Activated naive CD8-positive, alpha-beta T cell (primary cell): ENCODE results near the gene MX1.

Experiments used
- H3K27ac Mint-ChIP-seq: one replicate; pipeline ENCODE4 v1.8.0; 2021; ENCODE audit warnings: mixed read lengths
- H3K27me3 Mint-ChIP-seq: one replicate; pipeline ENCODE4 v1.8.0; 2021; ENCODE audit warnings: mixed read lengths
- H3K36me3 Mint-ChIP-seq: one replicate; pipeline ENCODE4 v1.8.0; 2021; ENCODE audit warnings: mixed read lengths
- H3K4me1 Mint-ChIP-seq: one replicate; pipeline ENCODE4 v1.8.0; 2021; ENCODE audit warnings: low read depth, mixed read lengths
- H3K4me3 Mint-ChIP-seq: one replicate; pipeline ENCODE4 v1.8.0; 2021; ENCODE audit warnings: mild to moderate bottlenecking, mixed read lengths
- H3K9me3 Mint-ChIP-seq: one replicate; pipeline ENCODE4 v1.8.0; 2021; ENCODE audit warnings: low read depth, mixed read lengths

Gene MX1

DNA sequence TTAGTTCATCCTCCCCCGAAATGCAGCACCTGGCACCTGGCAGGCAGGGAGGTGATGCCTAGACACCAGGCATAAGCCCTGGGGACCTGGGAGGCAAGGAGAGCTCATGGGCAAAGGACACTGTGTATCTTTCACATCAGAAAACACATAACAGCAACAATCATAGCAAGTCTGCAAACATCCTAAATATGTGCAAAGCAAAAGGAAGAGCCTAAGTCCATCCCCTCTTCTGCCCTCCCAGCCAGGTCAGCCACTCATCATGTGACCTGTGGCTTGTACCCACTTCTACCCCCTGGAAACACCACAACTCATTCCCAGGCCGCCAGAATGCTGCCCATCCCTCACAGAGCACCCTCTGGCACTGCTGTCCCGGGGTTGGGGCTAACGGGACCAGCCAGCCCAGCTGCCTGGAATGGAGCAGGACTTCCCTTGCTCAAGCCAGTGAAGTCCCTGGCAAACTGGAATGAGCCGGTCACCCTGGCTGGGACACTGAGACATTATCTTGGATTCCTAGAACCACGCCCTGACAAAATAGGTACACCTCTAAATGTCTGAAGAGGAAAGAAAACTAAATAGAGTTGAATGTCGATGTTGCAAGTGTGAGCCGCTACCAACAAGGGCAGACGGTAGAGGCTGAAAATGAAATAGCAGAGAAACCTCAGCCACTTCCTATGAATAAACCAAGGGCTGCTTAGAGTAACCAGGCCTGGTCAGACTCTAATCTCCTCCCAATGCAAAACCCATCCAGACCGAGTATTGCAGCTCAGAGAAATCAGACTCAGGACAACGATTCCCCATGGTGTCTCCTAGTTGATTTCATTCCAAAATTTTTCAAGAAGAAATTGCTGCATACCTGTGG, 52.5 kb downstream of the MX1 start:
- Mint-ChIP-seq H3K4me3 (no peak overlapping the region), H3K4me1 (no peaks in the 10 kb centered on the region), H3K9me3 (no peaks in the 10 kb centered on the region), H3K27ac (no peak overlapping the region), H3K27me3 (no peaks in the 10 kb centered on the region), H3K36me3 (no peaks in the 10 kb centered on the region)

DNA sequence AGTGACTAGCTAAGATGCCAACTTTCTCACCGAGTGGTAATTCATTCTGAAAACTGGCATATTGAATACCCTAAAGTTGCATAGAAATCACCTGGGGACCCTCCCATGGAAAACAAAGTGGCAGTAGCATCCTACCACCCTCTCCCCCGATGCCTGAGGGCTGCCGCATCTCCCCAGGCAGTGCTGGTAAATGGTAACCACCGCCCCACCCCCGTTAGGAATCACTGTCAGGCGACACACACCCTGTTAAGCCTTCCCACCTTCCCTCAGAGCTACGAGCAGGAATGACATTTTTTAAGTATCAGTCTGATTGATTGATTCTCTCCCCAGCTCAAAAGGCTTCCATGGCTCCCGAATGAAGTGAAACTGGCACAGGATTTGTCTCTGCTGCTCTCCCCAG, 53.6 kb downstream of the MX1 start:
- no peaks in the 10 kb centered on the region for H3K4me1 Mint-ChIP-seq
- H3K9me3 Mint-ChIP-seq, result no peaks in the 10 kb centered on the region
- no peak overlapping the region for H3K27ac Mint-ChIP-seq
- H3K36me3 Mint-ChIP-seq, result no peaks in the 10 kb centered on the region
- H3K4me3 Mint-ChIP-seq, result no peak overlapping the region
- H3K27me3 Mint-ChIP-seq, result peaks cover 3% of the 10 kb centered on the region

DNA sequence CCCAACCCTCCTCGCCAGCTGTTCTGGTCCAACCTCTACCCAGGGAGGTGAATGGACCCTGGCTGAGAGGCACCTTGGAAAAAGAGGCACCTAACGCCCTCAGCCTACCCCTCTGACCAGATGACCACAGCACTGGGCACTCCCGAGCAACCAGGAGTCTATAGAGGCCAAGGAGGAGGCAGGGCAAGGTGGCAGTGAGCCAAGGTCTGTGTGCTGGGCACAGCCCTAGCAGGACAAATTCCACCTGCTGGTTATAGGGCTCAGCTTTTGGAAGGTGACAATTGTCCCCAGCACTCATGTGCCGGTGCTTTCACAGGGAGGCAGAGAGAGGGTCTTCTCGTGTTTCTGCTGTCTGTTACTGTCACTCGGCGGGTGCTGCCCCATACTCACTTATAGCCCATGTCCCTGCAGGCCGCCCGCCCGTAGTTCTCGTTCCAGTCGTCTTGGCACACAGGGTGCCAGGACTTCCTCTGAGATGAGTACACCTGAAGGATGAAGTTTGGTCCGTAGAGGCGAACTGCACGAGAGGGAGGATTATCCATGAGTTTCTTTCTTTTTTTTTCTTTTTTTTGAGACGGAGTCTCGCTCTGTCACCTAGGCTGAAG, 54.1 kb downstream of the MX1 start:
- Mint-ChIP-seq H3K9me3 (no peaks in the 10 kb centered on the region), H3K4me3 (no peak overlapping the region), H3K4me1 (no peaks in the 10 kb centered on the region), H3K27ac (no peak overlapping the region), H3K27me3 (peaks cover 3% of the 10 kb centered on the region), H3K36me3 (no peaks in the 10 kb centered on the region)

DNA sequence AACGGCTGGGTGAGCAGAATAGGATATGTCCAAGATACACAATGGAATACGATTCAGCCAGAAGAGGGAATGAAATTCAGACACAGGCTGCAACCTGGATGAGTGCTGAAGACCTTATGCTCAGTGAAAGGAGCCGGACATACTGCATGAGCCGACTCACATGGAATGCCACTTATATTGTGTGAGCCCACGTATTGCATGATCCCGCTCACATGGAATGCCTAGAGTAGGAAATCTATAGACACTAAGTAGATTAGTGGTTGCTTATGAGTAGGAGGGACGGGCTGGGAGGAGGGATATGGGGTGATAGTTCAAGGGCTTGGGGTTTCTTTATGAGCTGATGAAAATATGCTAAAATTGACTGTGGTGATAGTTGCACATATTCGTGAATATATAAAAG, 55.2 kb downstream of the MX1 start:
- Mint-ChIP-seq H3K9me3 (no peaks in the 10 kb centered on the region), H3K27ac (no peak overlapping the region), H3K4me1 (no peaks in the 10 kb centered on the region), H3K27me3 (peaks cover 3% of the 10 kb centered on the region), H3K36me3 (no peaks in the 10 kb centered on the region), H3K4me3 (no peak overlapping the region)

DNA sequence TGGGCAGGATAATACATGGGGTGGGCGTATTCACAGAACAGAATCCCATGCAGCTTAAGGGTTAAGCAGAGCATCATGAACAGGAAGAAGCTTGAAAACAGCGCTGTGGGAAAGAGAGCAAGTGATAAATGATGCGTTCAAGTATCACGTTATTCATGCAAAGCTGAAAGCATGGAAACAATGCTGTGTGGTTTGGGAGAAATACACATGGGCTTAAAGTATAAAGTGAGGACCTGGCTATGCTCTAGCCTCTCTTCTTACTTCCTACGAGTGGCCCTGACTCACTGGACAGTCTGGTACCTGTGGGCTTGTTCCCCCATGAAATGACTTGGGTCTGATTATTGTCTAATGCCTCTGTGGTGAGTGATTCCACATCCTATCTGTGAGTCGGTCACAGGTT, 56.3 kb downstream of the MX1 start:
- Mint-ChIP-seq H3K4me3 (no peak overlapping the region), H3K27ac (no peak overlapping the region), H3K27me3 (peaks cover 3% of the 10 kb centered on the region), H3K36me3 (no peaks in the 10 kb centered on the region), H3K9me3 (no peaks in the 10 kb centered on the region), H3K4me1 (no peaks in the 10 kb centered on the region)

DNA sequence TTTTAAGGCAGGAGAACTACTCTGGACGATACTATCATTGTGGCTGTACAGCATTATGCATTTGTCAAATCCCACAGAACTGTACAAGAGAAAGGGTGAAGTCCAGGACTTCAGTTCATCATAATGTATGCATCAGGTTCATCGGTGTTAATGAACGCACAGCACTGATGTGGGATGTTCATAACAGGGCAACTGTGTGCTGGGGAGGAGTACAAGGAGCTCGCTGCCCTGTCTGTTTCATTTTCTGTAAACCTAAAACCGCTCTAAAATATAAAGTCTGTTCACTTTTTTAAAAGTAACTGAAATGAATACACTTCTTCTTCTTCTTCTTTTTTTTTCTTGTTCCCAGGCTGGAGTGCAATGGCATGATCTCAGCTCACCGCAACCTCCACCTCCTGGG, 56.9 kb downstream of the MX1 start:
- no peaks in the 10 kb centered on the region for H3K4me1 Mint-ChIP-seq
- no peak overlapping the region for H3K27ac Mint-ChIP-seq
- H3K4me3 Mint-ChIP-seq, result no peak overlapping the region
- no peaks in the 10 kb centered on the region for H3K9me3 Mint-ChIP-seq
- no peaks in the 10 kb centered on the region for H3K36me3 Mint-ChIP-seq
- peaks cover 3% of the 10 kb centered on the region for H3K27me3 Mint-ChIP-seq

DNA sequence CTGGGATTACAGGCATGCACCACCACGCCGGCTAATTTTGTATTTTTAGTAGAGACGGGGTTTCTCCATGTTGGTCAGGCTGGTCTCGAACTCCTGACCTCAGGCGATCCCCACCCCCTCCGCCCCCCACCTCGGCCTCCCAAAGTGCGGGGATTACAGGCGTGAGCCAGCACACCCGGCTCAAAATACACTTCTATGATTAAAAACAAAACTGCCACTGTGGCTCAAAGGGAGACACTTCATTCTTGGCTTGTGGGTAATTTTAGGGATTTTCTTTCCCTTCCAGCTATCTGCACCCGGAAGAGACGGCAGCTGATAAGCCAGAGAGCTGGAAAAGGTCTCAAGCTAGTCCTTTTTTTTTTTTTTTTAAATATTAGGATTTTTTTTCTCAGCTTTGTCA, 57.4 kb downstream of the MX1 start:
- no peaks in the 10 kb centered on the region for H3K36me3 Mint-ChIP-seq
- peaks cover 3% of the 10 kb centered on the region for H3K27me3 Mint-ChIP-seq
- H3K4me3 Mint-ChIP-seq, result no peak overlapping the region
- H3K9me3 Mint-ChIP-seq, result no peaks in the 10 kb centered on the region
- H3K27ac Mint-ChIP-seq, result no peak overlapping the region
- no peaks in the 10 kb centered on the region for H3K4me1 Mint-ChIP-seq

DNA sequence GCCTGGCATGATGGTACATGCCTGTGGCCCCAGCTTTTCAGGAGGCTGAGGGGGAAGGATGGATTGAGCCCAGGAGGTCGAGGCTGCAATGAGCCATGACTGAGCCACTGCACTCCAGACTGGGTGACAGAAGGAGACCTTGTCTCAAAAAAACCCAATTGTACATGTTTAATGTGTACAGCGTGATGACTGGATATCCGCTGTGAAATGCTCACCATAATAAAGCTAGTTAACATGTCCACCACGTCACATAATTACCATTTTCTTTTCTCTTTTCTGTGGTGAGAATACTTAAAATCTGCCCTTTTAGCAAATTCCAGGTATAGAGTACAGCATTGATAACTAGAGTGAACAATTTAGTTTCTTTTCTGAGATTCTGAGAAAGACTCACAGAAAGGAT, 57.9 kb downstream of the MX1 start:
- Mint-ChIP-seq H3K27ac (no peak overlapping the region), H3K27me3 (peaks cover 3% of the 10 kb centered on the region), H3K4me3 (no peak overlapping the region), H3K36me3 (no peaks in the 10 kb centered on the region), H3K9me3 (no peaks in the 10 kb centered on the region), H3K4me1 (no peaks in the 10 kb centered on the region)

DNA sequence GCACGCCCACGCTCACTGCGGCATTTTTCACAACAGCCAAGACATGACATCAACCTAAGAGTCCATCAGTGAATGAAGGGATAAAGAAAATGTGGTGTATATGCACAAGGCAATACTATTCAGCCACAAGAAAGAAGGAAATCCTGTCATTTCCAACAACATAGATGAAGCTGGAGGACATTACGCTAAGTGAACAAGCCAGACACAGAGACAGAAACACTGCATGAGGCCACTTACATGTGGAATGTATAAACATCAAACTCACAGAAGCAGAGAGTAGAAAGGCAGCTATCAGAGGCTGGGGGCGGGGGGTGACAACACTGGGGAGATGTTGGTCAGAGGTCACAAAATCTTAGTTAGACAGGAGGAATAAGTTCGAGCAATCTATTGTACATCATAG, 61.0 kb downstream of the MX1 start:
- H3K27ac Mint-ChIP-seq, result no peak overlapping the region
- H3K4me3 Mint-ChIP-seq, result no peak overlapping the region
- no peaks in the 10 kb centered on the region for H3K36me3 Mint-ChIP-seq
- no peaks in the 10 kb centered on the region for H3K4me1 Mint-ChIP-seq
- H3K27me3 Mint-ChIP-seq, result peaks cover 6% of the 10 kb centered on the region
- H3K9me3 Mint-ChIP-seq, result no peaks in the 10 kb centered on the region

DNA sequence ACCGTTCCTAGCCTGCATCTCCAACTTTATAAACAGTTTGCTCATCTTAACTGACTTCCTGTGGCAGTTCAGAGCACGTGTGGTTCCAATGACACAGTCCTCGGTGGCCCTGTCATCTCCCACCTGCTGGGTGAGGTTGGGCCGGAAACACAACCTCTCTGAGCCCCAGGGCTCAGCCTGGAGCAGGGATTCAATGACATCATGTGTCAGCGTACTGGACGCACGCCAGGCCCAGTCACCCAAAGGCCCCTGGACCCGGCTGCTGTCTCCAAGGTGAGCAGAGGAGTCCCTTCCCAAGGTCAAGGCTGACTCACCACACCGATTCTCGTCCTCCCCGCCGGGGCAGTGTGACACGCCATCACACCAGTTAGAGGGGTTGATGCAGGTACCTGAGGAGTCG, 62.0 kb downstream of the MX1 start:
- H3K27me3 Mint-ChIP-seq, result peaks cover 6% of the 10 kb centered on the region
- no peaks in the 10 kb centered on the region for H3K36me3 Mint-ChIP-seq
- H3K4me3 Mint-ChIP-seq, result no peak overlapping the region
- H3K9me3 Mint-ChIP-seq, result no peaks in the 10 kb centered on the region
- no peaks in the 10 kb centered on the region for H3K4me1 Mint-ChIP-seq
- no peak overlapping the region for H3K27ac Mint-ChIP-seq

DNA sequence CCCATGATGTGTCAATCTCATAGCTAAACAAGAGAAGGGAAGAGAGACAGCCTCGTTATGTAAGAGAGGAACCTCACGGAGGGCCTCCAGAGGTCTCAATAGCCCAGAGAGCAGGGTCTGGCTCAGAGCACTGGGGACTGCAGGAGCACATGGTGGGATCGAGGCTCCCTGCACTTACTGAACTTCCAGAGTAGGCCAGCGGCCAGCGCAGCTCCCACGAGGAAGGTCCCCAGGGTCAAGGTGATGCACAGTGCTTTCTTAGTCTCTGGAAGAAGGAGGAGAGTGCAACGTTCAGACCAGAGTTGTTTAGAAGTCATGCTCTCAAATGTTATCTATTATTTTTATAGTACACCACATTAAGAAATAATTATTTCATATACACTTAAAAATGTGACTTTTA, 63.3 kb downstream of the MX1 start:
- H3K36me3 Mint-ChIP-seq, result no peaks in the 10 kb centered on the region
- no peaks in the 10 kb centered on the region for H3K4me1 Mint-ChIP-seq
- no peak overlapping the region for H3K4me3 Mint-ChIP-seq
- peaks cover 7% of the 10 kb centered on the region for H3K27me3 Mint-ChIP-seq
- H3K27ac Mint-ChIP-seq, result no peak overlapping the region
- no peaks in the 10 kb centered on the region for H3K9me3 Mint-ChIP-seq

DNA sequence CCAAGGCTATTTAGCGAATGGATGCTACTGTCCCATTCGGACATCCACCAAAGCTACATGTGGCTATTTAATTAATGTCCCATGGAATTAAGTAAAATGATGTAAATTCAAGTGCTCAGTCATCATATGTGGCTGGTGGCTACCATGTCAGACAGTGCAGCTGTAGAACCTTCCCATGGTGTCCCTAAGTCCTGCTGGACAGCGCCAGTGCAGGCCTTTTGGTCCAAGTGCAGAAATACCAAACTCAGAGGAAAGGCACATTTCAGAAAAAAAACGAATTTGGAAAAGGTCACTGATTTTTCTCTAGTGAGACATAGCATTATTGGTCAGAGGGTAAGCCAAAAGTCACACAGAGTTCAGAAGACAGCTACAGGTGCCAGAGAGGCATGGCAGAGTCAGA, 64.3 kb downstream of the MX1 start:
- Mint-ChIP-seq H3K9me3 (no peaks in the 10 kb centered on the region), H3K4me1 (no peaks in the 10 kb centered on the region), H3K27ac (no peak overlapping the region), H3K4me3 (no peak overlapping the region), H3K27me3 (peaks cover 7% of the 10 kb centered on the region), H3K36me3 (no peaks in the 10 kb centered on the region)

DNA sequence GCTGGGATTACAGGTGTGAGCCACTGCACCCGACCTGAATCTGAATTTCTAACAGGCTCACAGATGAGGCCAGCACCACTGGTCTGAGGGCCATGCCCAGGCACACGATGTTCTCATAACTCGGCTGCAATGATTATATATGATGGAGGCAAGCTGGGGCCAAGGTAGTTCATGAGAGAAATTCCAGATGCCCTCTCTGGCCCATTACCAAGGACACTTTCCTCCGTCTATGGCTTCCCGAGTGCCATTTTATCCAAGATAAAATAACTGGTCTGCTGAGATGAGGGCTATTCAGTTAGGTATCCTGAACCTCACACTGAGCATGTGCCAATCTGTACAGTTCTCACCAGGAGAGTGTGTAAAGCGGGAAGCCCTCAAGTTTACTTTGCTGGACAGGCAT, 65.4 kb downstream of the MX1 start:
- no peaks in the 10 kb centered on the region for H3K9me3 Mint-ChIP-seq
- H3K27me3 Mint-ChIP-seq, result peaks cover 7% of the 10 kb centered on the region
- no peak overlapping the region for H3K4me3 Mint-ChIP-seq
- no peaks in the 10 kb centered on the region for H3K36me3 Mint-ChIP-seq
- no peaks in the 10 kb centered on the region for H3K4me1 Mint-ChIP-seq
- no peak overlapping the region for H3K27ac Mint-ChIP-seq

DNA sequence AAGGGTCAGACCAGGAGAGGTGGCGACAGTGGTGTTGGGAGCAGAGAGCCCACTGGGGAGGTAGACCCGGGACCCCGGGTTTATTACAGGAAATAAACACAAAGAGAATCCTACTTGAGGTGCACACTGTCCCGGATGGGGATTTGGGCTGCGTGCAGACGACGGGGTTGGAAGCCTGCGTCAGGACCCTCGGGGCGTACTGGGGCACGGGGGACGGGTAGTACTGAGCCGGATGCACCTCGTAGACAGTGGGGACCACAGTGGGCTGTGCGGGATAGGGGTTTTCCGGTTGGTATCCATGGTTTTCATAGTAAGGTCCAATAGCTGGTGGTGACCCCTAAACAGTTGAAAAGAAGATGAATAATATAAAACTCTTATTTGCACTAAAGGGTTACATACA, 68.2 kb downstream of the MX1 start:
- H3K4me3 Mint-ChIP-seq, result no peak overlapping the region
- H3K27me3 Mint-ChIP-seq, result peaks cover 9% of the 10 kb centered on the region
- H3K27ac Mint-ChIP-seq, result no peak overlapping the region
- no peaks in the 10 kb centered on the region for H3K36me3 Mint-ChIP-seq
- H3K4me1 Mint-ChIP-seq, result no peaks in the 10 kb centered on the region
- H3K9me3 Mint-ChIP-seq, result no peaks in the 10 kb centered on the region

DNA sequence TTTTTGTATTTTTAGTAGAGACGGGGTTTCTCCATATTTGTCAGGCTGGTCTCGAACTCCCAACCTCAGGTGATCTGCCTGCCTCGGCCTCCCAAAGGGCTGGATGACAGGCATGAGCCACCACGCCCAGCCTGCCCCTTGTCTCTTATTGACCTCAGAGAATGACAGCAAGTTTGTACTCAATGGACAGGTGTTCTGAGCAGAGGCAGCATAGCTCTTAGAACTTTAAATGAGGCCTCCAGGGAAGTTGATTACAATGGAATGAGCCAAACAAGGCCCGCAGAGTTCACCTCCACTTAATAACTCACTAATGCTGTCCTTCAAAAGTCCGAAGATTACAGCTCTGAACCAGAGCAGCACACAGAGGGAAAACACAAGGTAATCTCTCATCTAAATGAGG, 71.0 kb downstream of the MX1 start:
- no peaks in the 10 kb centered on the region for H3K4me1 Mint-ChIP-seq
- no peak overlapping the region for H3K4me3 Mint-ChIP-seq
- peaks cover 10% of the 10 kb centered on the region for H3K27me3 Mint-ChIP-seq
- no peak overlapping the region for H3K27ac Mint-ChIP-seq
- no peaks in the 10 kb centered on the region for H3K36me3 Mint-ChIP-seq
- H3K9me3 Mint-ChIP-seq, result no peaks in the 10 kb centered on the region

DNA sequence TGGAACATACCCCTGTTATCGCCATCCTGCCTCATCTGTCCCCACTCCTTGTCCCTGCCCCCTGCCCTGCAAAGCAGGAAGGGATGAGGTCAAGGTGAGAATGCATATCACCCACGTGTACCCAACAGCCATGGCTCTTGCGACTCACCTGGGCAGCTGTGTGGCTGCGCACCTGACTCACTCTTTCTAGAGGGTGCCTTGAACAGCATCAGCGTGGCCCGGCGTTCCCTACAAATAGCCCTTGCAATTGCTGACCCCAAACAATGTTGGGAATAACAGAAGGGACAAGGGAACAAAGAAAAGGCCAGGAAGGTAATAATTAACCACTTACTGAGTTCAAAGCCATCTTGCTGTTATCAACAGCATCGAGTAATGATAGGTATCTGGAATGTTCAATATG, 71.7 kb downstream of the MX1 start:
- Mint-ChIP-seq H3K36me3 (no peaks in the 10 kb centered on the region), H3K4me1 (no peaks in the 10 kb centered on the region), H3K27ac (no peak overlapping the region), H3K9me3 (no peaks in the 10 kb centered on the region), H3K4me3 (no peak overlapping the region), H3K27me3 (peaks cover 10% of the 10 kb centered on the region)
